IPS-NIHi7 (cell line): ENCODE measurements around the gene HTR1D.
"Not testable (repeated sequence)": the region's sequence is repeated elsewhere in the genome, so short reads cannot be mapped to it uniquely, and the experiment has no call there.

Experiments
- DNase-seq: peaks from one replicate; pipeline ENCODE4 v3.0.0; 2012; ENCODE audit warnings: mixed read lengths; ENCODE audit errors: extremely low spot score

The HTR1D gene

GRCh38 chr1:23217421-23218115, at the start of gene HTR1D:
TSS of gene HTR1D (minus strand) at chr1:23217502. CDS start at chr1:23194219, 23,283 bp downstream.
- peak; percentile 77 for DNase-seq

GRCh38 chr1:23263380-23263887, 46.1 kb upstream of the HTR1D start:
- DNase-seq = peak; percentile 17

- not testable (repeated sequence) for DNase-seq
Observed at GRCh38 chr1:23258082-23258481, 40.8 kb upstream of the HTR1D start.

GRCh38 chr1:23257371-23257770, 40.1 kb upstream of the HTR1D start:
- DNase-seq = not testable (repeated sequence)

GRCh38 chr1:23254584-23254983, 37.3 kb upstream of the HTR1D start:
- no peak for DNase-seq

GRCh38 chr1:23251812-23252211, 34.5 kb upstream of the HTR1D start:
- no peak for DNase-seq

GRCh38 chr1:23249787-23250454, 32.6 kb upstream of the HTR1D start:
- DNase-seq = no peak

- DNase-seq = no peak
Observed at GRCh38 chr1:23247276-23247675, 30.0 kb upstream of the HTR1D start.

GRCh38 chr1:23246274-23246673, 29.0 kb upstream of the HTR1D start:
- DNase-seq = no peak

- DNase-seq = no peak
Observed at GRCh38 chr1:23244256-23244761, 27.0 kb upstream of the HTR1D start.

- no peak for DNase-seq
Observed at GRCh38 chr1:23242414-23242813, 25.1 kb upstream of the HTR1D start.

- no peak for DNase-seq
Observed at GRCh38 chr1:23239638-23240295, 22.5 kb upstream of the HTR1D start.

GRCh38 chr1:23238565-23238964, 21.3 kb upstream of the HTR1D start:
- DNase-seq = no peak

- no peak for DNase-seq
Observed at GRCh38 chr1:23237508-23237907, 20.2 kb upstream of the HTR1D start.

- DNase-seq = no peak
Observed at GRCh38 chr1:23227806-23228205, 10.5 kb upstream of the HTR1D start.

- DNase-seq = no peak
Observed at GRCh38 chr1:23224739-23225648, 7.7 kb upstream of the HTR1D start.

- not testable (repeated sequence) for DNase-seq
Observed at GRCh38 chr1:23223963-23224362, 6.7 kb upstream of the HTR1D start.

- DNase-seq = not testable (repeated sequence)
Observed at GRCh38 chr1:23223490-23223951, 6.2 kb upstream of the HTR1D start.

GRCh38 chr1:23222742-23223141, 5.4 kb upstream of the HTR1D start:
- DNase-seq = no peak

GRCh38 chr1:23222331-23222730, 5.0 kb upstream of the HTR1D start:
- DNase-seq = no peak

- no peak for DNase-seq
Observed at GRCh38 chr1:23221107-23221506, 3.8 kb upstream of the HTR1D start.
